HG03095 (cell line): ENCODE measurements around the gene ZNF561.
"Not testable (repeated sequence)": the region's sequence is repeated elsewhere in the genome, so short reads cannot be mapped to it uniquely, and the experiment has no call there.

Experiments used
- ATAC-seq: cut with Tn5 transposase; IDR thresholded peaks from one replicate; pipeline ENCODE4 v1.9.1; 2021; ENCODE audit warnings: moderate library complexity; ENCODE audit not compliant: unreplicated experiment

ZNF561 gene

DNA sequence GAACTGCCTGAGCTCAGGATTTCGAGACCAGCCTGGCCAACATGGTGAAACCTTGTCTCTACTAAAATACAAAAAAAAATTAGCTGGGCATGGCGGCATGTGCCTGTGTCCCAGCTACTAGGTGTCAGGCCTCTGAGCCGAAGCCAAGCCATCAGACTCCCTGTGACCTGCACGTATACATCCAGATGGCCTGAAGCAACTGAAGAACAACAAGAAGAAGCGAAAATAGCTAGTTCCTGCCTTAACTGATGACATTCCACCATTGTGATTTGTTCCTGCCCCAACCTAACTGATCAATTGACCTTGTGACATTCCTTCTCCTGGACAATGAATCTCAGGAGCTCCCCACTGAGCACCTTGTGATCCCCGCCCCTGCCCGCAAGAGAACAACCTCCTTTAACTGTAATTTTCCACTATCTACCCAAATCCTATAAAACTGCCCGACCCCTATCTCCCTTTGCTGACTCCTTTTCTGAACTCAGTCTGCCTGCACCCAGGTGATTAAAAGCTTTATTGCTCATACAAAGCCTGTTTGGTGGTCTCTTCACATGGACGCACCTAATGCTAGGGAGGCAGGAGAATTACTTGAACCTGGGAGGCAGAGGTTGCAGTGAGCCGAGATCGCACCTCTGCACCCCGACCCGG, 38.8 kb downstream of the ZNF561 start:
- not testable (repeated sequence) for ATAC-seq

DNA sequence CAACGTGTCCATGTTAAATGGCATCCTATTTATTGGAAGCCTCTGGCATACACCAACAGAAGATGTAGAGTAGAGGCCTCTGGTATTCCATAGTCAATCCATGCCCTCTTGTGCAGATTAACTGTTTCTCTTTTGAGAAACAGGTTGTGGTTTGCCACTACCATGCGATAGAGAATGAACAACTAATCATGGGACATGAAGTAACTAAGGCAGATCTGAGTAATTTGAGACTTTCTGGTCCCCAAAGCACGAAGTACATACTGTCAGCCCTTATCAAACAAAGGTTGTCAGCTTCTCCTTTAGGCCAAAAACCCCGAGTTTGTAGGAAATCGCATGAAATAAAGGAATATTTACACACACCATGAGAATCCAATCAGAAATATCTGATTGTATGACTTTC, 40.3 kb downstream of the ZNF561 start:
- no peak for ATAC-seq

DNA sequence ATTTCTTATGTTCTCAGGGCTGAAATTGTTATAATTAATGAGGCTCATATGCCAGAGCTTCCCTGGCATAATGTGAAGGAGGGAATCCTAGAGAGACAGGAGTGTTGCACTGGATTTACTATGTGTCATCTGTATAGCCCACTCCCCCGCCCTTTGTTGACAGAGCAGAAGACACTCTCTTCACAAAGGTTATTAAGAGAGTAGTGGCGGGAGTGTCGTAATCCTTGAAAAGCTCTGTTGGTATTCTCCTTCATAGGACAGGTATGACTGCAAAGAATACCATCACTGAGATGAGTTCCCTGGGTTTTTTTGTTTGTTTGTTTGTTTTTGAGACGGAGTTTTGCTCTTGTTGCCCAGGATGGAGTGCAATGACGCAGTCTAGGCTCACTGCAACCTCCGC, 50.8 kb downstream of the ZNF561 start:
- ATAC-seq, result no peak

DNA sequence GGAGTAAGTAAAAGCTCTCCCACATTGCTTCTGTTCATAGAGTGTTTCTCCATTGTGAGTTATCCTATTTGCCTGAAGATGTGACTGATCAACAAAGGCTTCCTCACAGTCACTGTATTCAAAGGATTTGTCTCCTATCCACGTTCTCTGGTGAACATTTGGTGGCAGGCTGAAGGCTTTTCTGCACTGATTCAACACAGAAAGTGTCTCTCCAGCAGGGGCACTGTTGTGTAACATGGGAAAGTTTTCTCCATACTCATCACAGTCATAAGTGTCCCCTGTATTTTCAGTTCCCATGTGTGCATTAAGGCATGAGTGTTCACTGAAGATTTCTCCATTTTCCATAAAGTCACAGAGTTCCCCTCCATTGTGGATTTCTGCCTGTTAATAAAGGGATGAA, 54.3 kb downstream of the ZNF561 start:
- no peak for ATAC-seq

DNA sequence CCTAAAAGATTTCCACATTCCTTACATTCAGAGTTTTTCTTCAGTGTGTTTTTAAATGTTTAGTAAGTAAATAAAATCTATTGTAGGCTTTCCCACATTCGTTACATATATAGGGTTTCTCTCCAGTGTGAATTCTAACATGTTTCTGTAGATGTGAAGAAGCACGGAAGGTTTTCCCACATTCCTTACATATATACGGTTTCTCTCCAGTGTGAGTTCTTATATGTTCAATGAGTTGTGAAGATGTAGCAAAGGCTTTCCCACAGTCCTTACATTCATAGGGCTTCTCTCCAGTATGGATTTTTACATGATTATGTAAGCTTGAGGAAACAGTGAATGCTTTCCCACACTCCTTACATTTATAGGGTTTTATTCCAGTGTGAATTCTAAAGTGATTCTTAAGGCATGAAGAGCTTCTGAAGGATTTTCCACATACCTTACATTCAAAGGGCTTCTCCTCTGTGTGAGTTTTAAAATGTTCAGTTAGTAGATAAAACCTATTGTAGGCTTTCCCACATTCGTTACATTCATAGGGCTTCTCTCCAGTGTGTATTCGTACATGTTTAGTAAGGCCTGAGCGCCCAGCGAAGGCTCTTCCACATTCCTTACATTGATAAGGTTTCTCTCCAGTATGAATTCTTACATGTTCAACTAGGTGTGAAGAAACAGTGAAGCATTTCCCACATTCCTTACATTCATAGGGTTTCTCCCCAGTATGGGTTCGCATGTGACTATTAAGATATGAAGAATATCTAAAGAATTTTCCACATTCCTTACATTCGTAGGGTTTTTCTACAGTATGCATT, 54.9 kb downstream of the ZNF561 start:
- no peak for ATAC-seq
